Fibroblast of skin of left quadriceps (primary cell): ENCODE measurements around the gene EBP.
A peak's percentile ranks its signal among the peaks of the same experiment; 100 is the strongest.

ENCODE experiments used
- DNase-seq, 2 experiments: peaks; one replicate each; pipeline ENCODE4 v3.0.0-alpha.2; 2013; ENCODE audit warnings: low read depth in 2 of 2

EBP gene

GRCh38 chrX:48521353-48522243 lies at the start of gene EBP:
EBP (plus strand) TSS chrX:48521808; CDS start chrX:48523772, 1,964 bp downstream.
- DNase-seq, result peak; percentile 63 to 64

- DNase-seq, result no peak
Observed at GRCh38 chrX:48472225-48472624, 49.4 kb upstream of the EBP start.

- no peak for DNase-seq
Observed at GRCh38 chrX:48472851-48473703, 48.5 kb upstream of the EBP start.

- DNase-seq, result no peak
Observed at GRCh38 chrX:48473704-48473990, 48.0 kb upstream of the EBP start.

- no peak for DNase-seq
Observed at GRCh38 chrX:48474127-48474526, 47.5 kb upstream of the EBP start.

- no peak for DNase-seq
Observed at GRCh38 chrX:48474581-48474980, 47.0 kb upstream of the EBP start.

- DNase-seq, result no peak
Observed at GRCh38 chrX:48475296-48475695, 46.3 kb upstream of the EBP start.

GRCh38 chrX:48475774-48476577 lies 45.6 kb upstream of the EBP start, which contains the start of gene FTSJ1:
FTSJ1 (plus strand) TSS chrX:48476199; CDS start chrX:48478048, 1,849 bp downstream.
- DNase-seq, result peak; percentile 81 to 83

- no peak for DNase-seq
Observed at GRCh38 chrX:48476919-48477318, 44.7 kb upstream of the EBP start.

GRCh38 chrX:48477960-48478755 lies 43.5 kb upstream of the EBP start:
- DNase-seq, result no peak

GRCh38 chrX:48478806-48479205 lies 42.8 kb upstream of the EBP start:
- no peak for DNase-seq

GRCh38 chrX:48480142-48480541 lies 41.5 kb upstream of the EBP start:
- DNase-seq, result no peak

GRCh38 chrX:48480583-48480982 lies 41.0 kb upstream of the EBP start:
- no peak for DNase-seq

GRCh38 chrX:48482526-48482925 lies 39.1 kb upstream of the EBP start:
- DNase-seq, result no peak

GRCh38 chrX:48487362-48487798 lies 34.2 kb upstream of the EBP start:
- peak; percentile 46 to 47 for DNase-seq

- no peak for DNase-seq
Observed at GRCh38 chrX:48488034-48488433, 33.6 kb upstream of the EBP start.

GRCh38 chrX:48489296-48489695 lies 32.3 kb upstream of the EBP start:
- DNase-seq, result no peak

GRCh38 chrX:48489892-48490291 lies 31.7 kb upstream of the EBP start:
- DNase-seq, result no peak

- no peak for DNase-seq
Observed at GRCh38 chrX:48490661-48491060, 30.9 kb upstream of the EBP start.

- DNase-seq, result no peak
Observed at GRCh38 chrX:48491809-48492208, 29.8 kb upstream of the EBP start.

- no peak for DNase-seq
Observed at GRCh38 chrX:48492293-48492910, 29.2 kb upstream of the EBP start.
